HG02943 (cell line): ENCODE measurements around the gene TMC2.

Source experiments
- ATAC-seq: cut with Tn5 transposase; IDR thresholded peaks from one replicate; pipeline ENCODE4 v1.9.1; 2021; ENCODE audit warnings: mild to moderate bottlenecking, low read depth, moderate library complexity; ENCODE audit not compliant: unreplicated experiment

Gene TMC2

DNA sequence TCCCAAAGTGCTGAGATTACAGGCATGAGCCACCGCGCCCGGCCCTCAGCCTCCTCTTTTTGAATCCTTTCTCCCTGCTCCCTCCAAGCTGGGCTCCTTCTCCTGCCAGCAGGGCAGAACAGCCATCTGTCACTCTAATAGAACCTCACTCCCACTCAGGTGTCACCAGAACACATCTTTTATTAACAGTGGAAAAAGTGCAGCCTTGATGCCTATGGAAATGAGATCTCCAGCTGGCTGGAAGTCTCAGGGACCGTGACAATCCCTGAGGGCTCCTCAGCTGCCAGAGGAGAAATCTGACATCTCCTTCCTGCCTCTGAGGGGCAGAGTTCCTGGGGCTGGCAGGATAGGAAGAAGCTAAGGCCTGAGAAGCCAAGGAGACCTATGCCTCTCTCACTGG lies 28.0 kb downstream of the TMC2 start:
- no peak for ATAC-seq

DNA sequence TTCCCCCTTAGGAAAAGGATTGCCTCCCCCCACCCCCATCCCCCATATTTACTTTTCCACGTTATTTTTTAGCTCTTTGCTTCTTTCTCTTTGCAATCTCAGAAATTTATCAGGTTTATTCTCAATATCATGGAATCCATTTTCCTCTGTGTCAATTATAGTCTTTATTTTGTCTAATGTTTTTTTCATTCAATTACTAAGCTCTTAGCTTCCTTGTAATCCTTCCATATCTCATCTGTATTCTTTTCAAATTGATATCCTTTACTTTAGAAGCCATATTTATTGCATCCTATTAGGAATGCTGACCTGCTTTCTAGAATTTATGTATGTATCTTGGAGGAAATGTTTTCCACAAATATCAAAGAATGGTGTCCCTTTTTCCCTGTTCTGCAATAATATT lies 39.3 kb downstream of the TMC2 start:
- ATAC-seq, result no peak

DNA sequence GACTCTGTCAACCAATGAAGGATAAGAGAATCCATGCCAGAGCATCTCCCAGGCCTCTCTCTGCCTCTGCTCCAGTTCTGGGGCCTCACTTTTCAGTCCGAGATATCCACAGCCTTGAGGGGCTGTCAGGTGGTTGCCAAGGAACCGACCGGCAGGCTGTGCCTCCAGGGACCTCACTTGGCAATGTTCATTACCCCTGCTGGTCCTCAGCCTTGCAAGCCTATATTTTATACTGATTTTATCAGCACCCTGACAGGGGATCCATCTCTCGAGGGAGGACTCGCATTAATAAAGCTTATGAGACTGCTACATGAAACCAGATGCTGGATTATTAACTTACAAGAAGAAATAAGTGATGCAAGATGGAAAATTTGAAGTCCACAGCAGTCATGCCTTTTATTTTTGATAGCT lies 39.9 kb downstream of the TMC2 start:
- ATAC-seq, result no peak

DNA sequence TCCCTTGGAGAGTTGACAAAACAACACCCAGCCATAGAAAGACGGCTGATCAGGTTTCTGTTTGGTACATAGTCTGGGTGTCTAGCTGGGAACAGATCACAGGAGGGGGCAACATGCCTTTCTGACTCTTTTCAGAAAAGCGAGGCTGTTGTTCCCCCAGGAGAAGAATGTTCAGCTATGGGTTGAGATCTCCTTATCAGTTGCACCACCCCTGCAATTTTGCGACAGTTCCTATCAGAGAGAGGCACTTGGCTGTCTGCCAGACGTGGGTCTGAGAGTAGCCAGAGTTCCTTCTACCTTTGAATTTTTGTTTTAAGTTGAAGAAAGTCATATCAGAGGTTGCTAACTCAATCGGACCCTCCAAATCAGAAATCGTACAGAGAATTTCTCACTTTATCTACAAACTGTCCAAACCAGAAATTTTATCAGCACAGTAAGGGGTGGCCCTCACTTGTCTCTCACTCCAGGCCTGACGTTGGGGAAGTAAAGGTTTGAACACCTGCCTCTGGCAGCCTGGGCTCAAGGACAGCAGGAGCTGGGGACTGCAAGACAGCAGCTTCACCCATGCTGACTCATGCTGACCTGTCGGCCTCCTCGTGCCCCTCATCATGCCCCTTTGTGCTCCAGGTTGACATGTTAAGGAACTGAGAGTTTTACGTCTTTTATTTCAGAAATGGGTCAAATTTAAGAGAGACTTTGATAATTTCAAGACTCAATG lies 42.3 kb downstream of the TMC2 start:
- no peak for ATAC-seq

DNA sequence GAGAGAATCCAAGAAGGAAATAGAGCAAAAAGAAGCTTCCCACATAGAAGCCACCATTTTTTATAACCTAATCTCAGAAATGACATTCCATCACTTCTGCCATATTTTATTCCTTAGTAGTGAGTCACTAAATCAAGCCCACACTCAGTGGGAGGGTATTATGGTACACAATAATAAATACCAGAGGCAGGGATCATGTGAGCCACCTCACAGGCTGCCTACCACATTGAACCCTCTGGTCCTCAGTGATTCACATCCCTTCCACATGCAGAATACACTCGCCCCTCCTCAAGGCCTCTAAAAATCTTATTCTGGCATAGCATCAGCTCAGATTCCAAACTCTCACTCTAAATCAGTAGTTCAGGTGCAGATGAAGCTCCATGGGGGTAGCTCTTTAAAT lies 49.4 kb downstream of the TMC2 start:
- no peak for ATAC-seq

DNA sequence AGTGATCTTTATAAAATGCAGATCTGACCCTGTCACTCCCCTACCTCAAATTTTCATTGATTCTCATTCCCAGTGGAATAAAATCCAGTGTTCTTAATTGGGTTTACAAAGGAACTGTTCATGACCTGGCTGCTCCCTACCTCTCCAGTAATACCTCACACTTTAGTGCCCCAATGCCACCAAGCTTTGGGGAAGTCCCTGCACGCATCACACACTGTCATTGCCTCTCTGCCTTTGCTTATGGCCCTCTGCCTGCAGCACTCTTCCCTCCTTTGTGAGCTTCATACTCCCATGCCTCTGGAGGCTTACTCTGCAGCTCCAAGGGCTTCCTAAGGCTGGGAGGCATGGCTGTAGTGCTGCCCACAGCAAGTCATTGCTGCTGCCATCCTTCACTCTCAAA lies 57.4 kb downstream of the TMC2 start:
- ATAC-seq, result no peak

DNA sequence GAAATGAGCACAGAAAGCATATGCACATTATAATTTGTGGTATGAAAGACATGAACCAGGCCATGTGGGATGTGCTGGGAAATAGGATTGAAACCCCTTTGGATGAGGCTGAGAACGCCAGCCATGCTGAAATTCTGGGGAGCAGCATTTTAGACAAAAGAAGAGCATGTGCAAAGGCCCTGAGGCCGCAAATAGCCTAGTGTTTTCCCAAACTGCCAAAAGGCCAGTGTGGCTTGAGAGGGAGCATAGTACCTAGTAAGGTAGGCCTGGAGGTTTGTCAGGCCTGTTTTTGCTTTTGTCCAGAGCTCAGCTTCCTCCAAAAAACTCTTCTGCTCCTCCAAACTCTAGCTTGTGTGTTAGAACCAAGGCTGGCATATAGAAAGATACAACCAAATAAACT lies 58.7 kb downstream of the TMC2 start:
- ATAC-seq, result no peak

DNA sequence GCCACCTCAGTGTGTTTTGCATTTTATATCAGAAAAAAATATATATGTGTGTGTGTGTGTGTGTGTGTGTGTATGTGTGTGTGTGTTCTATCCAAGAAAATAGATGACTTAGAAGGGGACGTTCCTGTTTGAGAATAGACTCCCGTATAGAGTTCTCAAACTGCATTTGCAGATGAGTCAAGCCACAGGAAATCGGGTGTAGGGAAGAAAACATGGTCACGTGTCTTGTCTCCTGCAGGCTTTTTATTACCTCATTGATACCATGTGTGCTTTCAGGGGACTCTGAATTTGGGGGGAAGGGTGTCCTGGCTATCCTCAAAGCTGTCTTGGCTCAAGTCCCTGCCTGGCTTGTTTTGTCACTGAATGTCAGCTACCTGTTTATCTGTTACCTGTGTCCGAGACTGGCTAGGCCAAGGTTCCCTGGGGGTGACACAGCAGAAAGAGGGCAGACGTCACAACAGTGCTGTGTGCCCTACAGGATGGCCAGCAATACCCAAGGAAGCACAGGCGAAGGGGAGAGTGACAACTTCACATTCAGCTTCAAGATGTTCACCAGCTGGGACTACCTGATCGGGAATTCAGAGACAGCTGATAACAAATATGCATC lies 60.4 kb downstream of the TMC2 start:
- ATAC-seq, result no peak

DNA sequence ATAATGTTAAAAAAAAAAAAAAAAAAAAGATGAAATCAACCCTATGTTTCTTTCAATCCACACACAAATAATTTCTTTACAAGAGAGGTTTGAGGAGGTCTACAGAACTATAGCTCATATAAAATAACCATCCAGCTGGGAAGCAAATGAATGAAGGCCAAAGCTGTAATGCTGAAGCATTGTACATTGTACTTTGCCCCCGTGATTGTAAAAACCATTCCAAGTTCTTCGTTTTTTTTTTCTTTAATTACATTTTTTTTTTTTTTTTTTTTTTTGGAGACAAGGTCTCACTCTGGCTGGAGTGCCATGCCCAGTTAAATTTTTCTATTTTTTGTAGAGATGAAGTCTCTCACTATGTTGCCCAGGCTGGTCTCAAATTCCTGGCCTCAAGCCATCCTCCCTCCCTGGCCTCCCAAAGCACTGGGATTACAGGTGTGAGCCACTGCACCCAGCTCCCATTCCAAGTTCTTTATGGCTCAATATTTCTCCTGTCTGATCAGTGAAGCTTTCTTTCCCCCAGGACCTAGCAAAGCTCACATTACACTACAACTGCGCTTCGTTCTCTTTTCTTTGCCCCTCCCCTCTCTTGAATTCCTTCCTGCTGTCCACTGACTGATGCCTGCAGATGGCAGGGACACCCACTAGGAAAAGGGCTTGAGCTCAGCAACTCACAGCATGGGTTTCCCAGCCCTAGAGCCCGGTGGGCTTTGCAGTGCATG lies 63.1 kb downstream of the TMC2 start:
- no peak for ATAC-seq

DNA sequence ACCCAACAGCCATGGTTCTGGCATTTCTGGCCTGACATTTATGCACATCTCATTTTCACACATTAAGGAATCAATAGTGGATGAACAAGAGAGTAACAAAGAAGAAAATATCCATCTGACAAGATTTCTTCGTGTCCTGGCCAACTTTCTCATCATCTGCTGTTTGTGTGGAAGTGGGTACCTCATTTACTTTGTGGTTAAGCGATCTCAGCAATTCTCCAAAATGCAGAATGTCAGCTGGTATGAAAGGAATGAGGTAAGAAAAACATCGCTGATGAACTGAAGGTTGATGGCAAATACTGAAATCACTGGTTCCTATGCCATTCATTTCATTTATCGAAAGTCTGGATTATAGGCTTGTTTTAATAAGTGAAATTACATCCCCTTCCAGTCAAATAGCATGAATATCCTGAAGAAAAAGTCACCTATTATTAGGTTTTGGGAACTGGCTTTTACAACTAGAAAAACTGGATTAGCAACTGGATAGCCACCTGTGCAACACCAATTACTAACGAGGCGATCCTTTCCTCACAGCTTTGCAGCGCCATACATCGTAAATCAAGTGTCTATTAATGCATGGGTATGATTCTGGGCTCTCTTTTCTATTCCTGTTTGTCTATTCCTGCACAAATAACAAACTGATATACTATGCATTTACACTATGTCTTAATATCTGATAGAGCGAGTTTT lies 65.8 kb downstream of the TMC2 start:
- ATAC-seq, result no peak

DNA sequence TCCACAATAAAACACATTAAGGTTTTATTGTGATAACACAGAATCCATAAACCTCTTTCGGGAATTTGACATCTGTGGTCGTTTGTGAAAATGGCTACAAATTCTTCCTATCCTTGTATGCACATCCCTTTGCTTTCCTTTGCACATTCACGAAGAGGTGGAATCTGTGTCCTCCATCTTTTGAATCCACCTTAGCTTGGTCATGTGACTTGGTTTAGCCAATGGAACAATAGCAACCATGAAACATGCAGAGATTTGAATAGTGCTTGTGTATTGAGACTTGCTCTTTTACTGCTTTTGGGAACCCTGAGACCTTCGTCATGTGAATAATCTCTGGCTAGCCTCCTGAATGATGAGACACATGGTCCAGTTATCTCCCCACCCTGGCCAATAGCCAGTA lies 66.4 kb downstream of the TMC2 start:
- no peak for ATAC-seq

DNA sequence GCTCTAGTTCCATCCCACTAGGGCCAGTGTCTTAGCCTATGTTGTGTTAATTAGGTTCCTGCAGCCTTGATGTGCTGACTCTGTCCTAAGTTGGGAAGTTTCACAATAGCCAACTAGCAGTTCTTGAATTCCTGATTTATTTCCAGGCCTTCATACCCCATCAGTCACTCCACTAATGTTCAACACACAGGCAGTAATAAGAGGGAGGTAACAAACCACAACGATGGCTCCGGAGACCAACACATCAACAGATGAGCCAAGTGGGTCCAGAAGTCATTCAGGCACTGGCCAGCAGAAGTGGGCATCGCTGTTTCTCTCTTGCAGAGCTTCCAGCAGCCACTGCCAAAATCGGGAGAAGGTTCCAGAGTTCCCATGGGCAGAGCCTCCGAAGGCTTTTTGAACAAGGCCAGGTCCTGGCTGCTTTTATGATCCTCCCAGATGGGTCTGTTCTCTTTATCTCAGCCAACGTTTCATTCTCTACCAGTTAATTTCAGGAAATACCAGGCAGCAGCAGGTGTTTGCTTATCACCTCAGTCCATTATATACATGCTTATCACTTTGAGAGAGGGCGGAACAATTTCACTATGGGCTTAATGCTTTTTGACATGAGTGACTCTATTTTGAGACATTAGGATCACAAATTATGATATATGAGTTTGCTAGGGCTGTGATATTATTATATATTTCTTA lies 67.6 kb downstream of the TMC2 start:
- ATAC-seq, result no peak

DNA sequence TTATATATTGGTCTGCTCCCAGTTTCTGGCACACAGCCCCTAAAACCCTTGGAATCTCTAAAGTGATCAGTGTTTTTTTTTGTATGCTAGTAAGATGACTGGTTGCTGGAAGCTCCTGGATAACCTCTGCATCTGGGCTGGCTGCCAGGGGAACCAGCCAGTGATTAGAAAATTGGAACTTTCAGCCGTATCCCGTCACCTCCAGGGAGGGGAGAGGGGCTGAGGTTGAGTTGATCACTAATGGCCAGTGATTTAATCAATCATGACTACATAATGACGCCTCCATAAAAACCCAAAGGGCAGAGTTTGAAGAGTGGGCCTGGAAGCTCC lies 68.1 kb downstream of the TMC2 start:
- no peak for ATAC-seq

DNA sequence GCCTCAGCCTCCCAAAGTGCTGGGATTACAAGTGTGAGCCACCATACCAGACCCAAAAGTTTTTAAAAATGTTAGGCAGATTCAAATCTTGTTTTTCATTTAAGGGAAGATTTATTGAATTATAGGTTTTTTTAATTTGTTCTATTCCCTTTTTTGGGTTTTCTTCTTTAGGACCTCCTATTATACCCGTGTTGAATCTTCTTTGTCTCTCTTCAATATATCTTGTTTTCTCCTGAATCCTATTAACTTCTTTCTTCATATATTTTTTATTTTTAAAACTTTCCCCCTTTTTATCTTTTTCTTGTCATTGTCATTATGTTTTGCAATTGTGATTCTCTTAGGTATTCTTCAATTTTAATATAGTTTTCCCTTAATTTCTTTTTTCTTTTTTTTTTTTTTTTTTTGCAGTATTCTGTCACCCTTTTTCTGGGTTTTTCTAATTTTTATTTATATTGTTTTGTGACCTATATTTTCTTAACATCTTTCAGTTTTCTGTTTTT lies 70.2 kb downstream of the TMC2 start:
- ATAC-seq, result no peak

DNA sequence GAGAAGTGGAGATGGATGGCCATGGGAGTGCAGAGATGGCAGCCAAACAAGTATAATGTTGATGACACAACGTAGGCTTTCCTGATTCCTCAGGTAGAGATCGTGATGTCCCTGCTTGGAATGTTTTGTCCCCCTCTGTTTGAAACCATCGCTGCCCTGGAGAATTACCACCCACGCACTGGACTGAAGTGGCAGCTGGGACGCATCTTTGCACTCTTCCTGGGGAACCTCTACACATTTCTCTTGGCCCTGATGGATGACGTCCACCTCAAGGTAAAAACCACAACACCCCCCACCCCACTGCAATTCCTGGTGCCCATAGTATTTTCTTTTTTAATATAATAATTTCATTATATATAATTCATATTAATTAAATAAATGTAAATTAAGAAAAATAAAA lies 74.0 kb downstream of the TMC2 start:
- no peak for ATAC-seq

DNA sequence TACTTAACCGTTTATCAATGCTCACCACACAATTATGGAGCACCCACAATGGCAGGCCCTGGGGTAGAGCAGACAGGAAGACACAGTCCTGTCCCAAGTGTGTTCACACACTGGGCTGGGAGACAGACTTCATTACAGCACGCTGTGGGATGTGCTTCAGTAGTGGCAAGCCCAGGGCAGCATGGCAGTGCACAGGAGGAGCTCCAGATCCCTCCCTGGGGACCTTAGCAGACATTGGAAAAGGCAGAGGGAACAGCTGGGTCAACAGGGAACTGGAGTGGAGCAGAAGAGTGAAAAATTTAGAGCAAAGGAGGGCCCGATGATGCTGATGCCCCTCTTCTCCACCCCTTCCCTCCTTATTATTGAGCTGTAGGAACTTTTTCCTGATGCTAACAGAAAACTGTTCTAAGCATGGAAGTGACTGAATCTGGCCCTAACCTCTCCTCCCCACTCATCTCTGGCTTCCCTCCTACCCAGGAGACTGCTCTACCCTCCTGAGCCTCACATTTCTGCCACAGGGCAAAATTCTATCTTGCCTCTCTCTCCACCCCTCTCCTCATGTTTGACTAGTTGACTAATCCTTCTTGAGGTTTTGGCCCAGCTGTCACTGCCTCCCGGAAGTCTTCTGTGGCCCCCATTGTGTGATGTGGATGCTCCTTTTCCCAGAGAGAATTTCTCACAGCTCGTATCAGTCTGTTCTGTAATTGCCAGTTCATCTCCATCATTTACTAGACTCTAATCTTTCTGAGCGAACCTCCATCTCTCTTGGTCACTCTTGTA lies 74.8 kb downstream of the TMC2 start:
- ATAC-seq, result no peak

DNA sequence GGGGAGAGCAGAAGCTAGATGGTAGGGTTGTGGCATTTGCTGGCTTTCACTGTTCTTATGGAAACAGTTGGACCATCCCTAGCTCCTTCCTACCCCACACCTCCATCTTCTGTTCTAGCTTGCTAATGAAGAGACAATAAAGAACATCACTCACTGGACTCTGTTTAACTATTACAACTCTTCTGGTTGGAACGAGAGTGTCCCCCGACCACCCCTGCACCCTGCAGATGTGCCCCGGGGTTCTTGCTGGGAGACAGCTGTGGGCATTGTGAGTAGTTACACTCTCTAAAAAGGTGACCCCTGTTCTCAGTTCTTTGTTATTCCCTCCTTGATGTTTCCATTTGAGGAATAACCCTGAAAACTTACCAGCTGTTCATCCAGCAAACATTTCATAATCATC lies 75.7 kb downstream of the TMC2 start:
- no peak for ATAC-seq

DNA sequence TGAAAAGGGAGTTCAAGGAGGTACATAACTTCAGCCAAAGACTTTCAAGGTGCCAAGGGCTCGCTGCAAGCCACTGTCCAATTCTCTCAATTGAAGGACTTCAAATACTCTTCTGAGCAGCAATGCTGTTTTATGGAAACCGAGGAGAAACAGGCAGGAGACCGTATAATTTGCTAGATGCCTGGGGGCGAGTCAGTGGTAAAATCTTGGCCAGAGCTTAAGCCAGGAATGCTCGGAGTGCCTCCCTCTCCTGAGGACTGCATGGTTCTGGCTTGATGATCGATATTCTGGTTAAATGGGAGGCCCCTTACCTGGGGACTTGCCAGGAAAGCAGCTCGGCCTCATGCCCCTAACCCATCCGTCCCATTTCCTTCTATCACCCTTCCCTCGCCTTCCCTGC lies 80.3 kb downstream of the TMC2 start:
- ATAC-seq, result no peak

DNA sequence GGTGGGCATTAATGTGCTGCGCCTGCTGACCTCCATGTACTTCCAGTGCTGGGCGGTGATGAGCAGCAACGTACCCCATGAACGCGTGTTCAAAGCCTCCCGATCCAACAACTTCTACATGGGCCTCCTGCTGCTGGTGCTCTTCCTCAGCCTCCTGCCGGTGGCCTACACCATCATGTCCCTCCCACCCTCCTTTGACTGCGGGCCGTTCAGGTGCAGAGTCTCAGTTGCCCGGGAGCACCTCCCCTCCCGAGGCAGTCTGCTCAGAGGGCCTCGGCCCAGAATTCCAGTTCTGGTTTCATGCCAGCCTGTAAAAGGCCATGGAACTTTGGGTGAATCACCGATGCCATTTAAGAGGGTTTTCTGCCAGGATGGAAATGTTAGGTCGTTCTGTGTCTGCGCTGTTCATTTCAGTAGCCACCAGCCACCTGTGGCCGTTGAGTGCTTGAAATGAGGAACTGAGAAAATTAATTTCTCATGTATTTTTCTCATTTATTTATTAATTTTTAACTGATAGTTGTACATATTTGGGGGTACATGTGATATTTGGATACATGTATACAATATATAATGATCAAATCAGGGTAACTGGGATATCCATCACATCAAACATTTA lies 80.8 kb downstream of the TMC2 start:
- ATAC-seq, result no peak

DNA sequence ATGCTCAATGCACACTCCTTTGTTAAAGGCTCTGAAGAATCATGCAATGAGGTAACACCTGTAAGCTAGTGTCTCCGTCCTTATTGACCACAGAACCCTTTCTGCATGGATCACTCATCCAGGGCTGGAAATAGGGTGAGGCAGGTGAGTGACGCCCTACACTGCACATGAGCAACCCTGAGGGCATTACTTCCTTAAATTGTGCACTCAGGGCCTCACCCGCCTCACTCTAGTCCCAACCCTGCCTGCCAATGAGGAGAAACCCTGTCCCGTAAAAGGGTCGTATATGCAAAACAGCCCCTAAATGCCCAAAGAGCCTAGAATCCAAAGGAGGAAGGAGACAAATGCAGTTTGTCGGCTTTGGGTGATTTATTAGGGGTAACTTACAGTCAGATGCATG lies 82.4 kb downstream of the TMC2 start:
- no peak for ATAC-seq
